Duodenal mucosa (tissue), 2 donors: Measurements from ENCODE around the gene TMEM120B.
A peak's percentile ranks its signal among the peaks of the same experiment; 100 is the strongest.
"Not testable (repeated sequence)": the region's sequence is repeated elsewhere in the genome, so short reads cannot be mapped to it uniquely, and the experiment has no call there.

Experiments used
- H3K27ac ChIP-seq: one replicate; pipeline ENCODE4 v1.7.0; 2013; ENCODE audit warnings: low read depth, low read length
- H3K27me3 ChIP-seq, 2 donors: one replicate each; pipeline ENCODE4 v1.7.0; 2013; ENCODE audit warnings: low read length in 2 of 2, control low read depth in 1 of 2; ENCODE audit not compliant: insufficient read depth in 2 of 2, control insufficient read depth in 1 of 2
- H3K36me3 ChIP-seq, 2 donors: one replicate each; pipeline ENCODE4 v1.7.0; 2013; ENCODE audit warnings: low read length in 2 of 2, control low read depth in 1 of 2; ENCODE audit not compliant: insufficient read depth in 2 of 2, control insufficient read depth in 1 of 2
- H3K4me1 ChIP-seq, 2 donors: one replicate each; pipeline ENCODE4 v1.7.0; 2013; ENCODE audit warnings: low read length in 2 of 2, control low read depth in 1 of 2; ENCODE audit not compliant: insufficient read depth in 2 of 2, control insufficient read depth in 1 of 2
- H3K4me3 ChIP-seq, 2 donors: one replicate each; pipeline ENCODE4 v1.7.0; 2013; ENCODE audit warnings: low read length in 2 of 2, low read depth in 1 of 2
- H3K9ac ChIP-seq, 2 donors: one replicate each; pipeline ENCODE4 v1.7.0; 2013; ENCODE audit warnings: low read length in 2 of 2, low read depth in 1 of 2
- H3K9me3 ChIP-seq, 2 donors: one replicate each; pipeline ENCODE4 v1.7.0; 2013; ENCODE audit warnings: low read length in 2 of 2, control low read depth in 1 of 2; ENCODE audit not compliant: control insufficient read depth in 1 of 2

Gene TMEM120B

GRCh38 chr12:121788176-121788818 lies 75.7 kb downstream of the TMEM120B start:
- Histone ChIP-seq H3K9me3 (no peaks in the 10 kb centered on the region), H3K27ac (no peak overlapping the region), H3K9ac (peak overlapping the region in 1 of 2 donors; percentile 46), H3K4me3 (no peak overlapping the region), H3K4me1 (peaks cover 48% of the 10 kb centered on the region in 2 donors), H3K36me3 (no peaks in the 10 kb centered on the region), H3K27me3 (no peaks in the 10 kb centered on the region)

- Histone ChIP-seq H3K4me3 (peak overlapping the region; percentile 29 to 40), H3K27ac (peak overlapping the region; percentile 78), H3K9ac (peak overlapping the region; percentile 8 to 49), H3K9me3 (no peaks in the 10 kb centered on the region), H3K36me3 (no peaks in the 10 kb centered on the region), H3K27me3 (no peaks in the 10 kb centered on the region), H3K4me1 (peaks cover 49 to 56% of the 10 kb centered on the region in 2 donors)
Measured at GRCh38 chr12:121789233-121789781, 76.8 kb downstream of the TMEM120B start.

GRCh38 chr12:121789800-121790728 lies 77.5 kb downstream of the TMEM120B start:
- Histone ChIP-seq H3K9me3 (no peaks in the 10 kb centered on the region), H3K4me1 (peaks cover 49 to 63% of the 10 kb centered on the region in 2 donors), H3K4me3 (peak overlapping the region; percentile 29 to 40), H3K9ac (peak overlapping the region; percentile 49), H3K27me3 (no peaks in the 10 kb centered on the region), H3K27ac (peak overlapping the region; percentile 78), H3K36me3 (no peaks in the 10 kb centered on the region)

- not testable (repeated sequence) for H3K9ac ChIP-seq, H3K36me3 ChIP-seq, H3K27me3 ChIP-seq, H3K9me3 ChIP-seq, H3K27ac ChIP-seq
- H3K4me1 ChIP-seq = peaks cover 56 to 70% of the 10 kb centered on the region in 2 donors
- H3K4me3 ChIP-seq = peak overlapping the region in 1 of 2 donors; percentile 15
Measured at GRCh38 chr12:121790785-121791184, 78.2 kb downstream of the TMEM120B start.

- peaks cover 0 to 3% of the 10 kb centered on the region in 2 donors for H3K36me3 ChIP-seq
- H3K9ac ChIP-seq = peak overlapping the region; percentile 64 to 77
- peaks cover 63 to 72% of the 10 kb centered on the region in 2 donors for H3K4me1 ChIP-seq
- peak overlapping the region; percentile 72 to 76 for H3K4me3 ChIP-seq
- no peaks in the 10 kb centered on the region for H3K27me3 ChIP-seq
- peak overlapping the region; percentile 53 for H3K27ac ChIP-seq
- H3K9me3 ChIP-seq = no peaks in the 10 kb centered on the region
Measured at GRCh38 chr12:121791671-121792551, 79.4 kb downstream of the TMEM120B start.

GRCh38 chr12:121792607-121793439 lies 80.3 kb downstream of the TMEM120B start:
- Histone ChIP-seq H3K9me3 (no peaks in the 10 kb centered on the region), H3K4me3 (peak overlapping the region; percentile 72 to 76), H3K9ac (peak overlapping the region; percentile 64 to 77), H3K36me3 (peaks cover 0 to 7% of the 10 kb centered on the region in 2 donors), H3K27ac (peak overlapping the region; percentile 75), H3K27me3 (no peaks in the 10 kb centered on the region), H3K4me1 (peaks cover 66 to 73% of the 10 kb centered on the region in 2 donors)

GRCh38 chr12:121793440-121793837 lies 80.9 kb downstream of the TMEM120B start, which contains the start of gene RHOF:
Gene RHOF (minus strand): TSS chr12:121793688. CDS start chr12:121793633, 55 bp downstream.
- Histone ChIP-seq H3K27me3 (no peaks in the 10 kb centered on the region), H3K9me3 (no peaks in the 10 kb centered on the region), H3K4me3 (peak within 1 kb of the TSS; percentile 72 to 76), H3K36me3 (peaks cover 2 to 7% of the 10 kb centered on the region in 2 donors), H3K4me1 (peaks cover 67 to 76% of the 10 kb centered on the region in 2 donors), H3K9ac (peak within 1 kb of the TSS; percentile 73 to 83), H3K27ac (peak within 1 kb of the TSS; percentile 83)

- Histone ChIP-seq H3K36me3 (peaks cover 6 to 7% of the 10 kb centered on the region in 2 donors), H3K9me3 (no peaks in the 10 kb centered on the region), H3K9ac (peak overlapping the region; percentile 73 to 83), H3K4me1 (peaks cover 67 to 76% of the 10 kb centered on the region in 2 donors), H3K4me3 (peak overlapping the region; percentile 72 to 76), H3K27me3 (no peaks in the 10 kb centered on the region), H3K27ac (peak overlapping the region; percentile 83)
Measured at GRCh38 chr12:121793838-121794533, 81.4 kb downstream of the TMEM120B start.
